Measurements from ENCODE around the gene MFSD11. TPM values are rescaled to one million over a fixed set of nuclear protein-coding genes. Genes with fewer than 3 reads are reported as not detected.
"Not testable (repeated sequence)": the region's sequence is repeated elsewhere in the genome, so short reads cannot be mapped to it uniquely, and the experiment has no call there.

MFSD11 gene
- total RNA-seq, 1 experiment from 2014 or later = 34.3 TPM

GRCh38 chr17:76697702-76698465 lies 40.0 kb upstream of the MFSD11 start:
- Histone ChIP-seq H3K27me3 (ENCODE audit: low read length) (no peaks in the 10 kb centered on the region), H3K9me3 (ENCODE audit: low read length) (no peaks in the 10 kb centered on the region), H3K36me3 (ENCODE audit: insufficient read depth, low read length) (no peaks in the 10 kb centered on the region), H3K4me1 (ENCODE audit: low read length) (peaks cover 4% of the 10 kb centered on the region; the same call in 1 of the 2 replicates), H3K9me2 (replicated peaks; ENCODE audit: insufficient read depth, low read length) (no peaks in the 10 kb centered on the region), H3K4me3 (ENCODE audit: low read length) (no peak overlapping the region), H3K4me2 (ENCODE audit: low read depth, low read length, poor library complexity, severe bottlenecking) (no peak overlapping the region), H4K20me1 (ENCODE audit: insufficient read depth, low read depth, low read length) (no peaks in the 10 kb centered on the region), H3K27ac (ENCODE audit: low read length) (no peak overlapping the region), H2AFZ (ENCODE audit: low read length) (no peak overlapping the region), H3K9ac (ENCODE audit: low read length) (no peak overlapping the region), H3K79me2 (ENCODE audit: low read length) (no peaks in the 10 kb centered on the region)
- DNase-seq = no peak

- not testable (repeated sequence) for H4K20me1 ChIP-seq (ENCODE audit: insufficient read depth, low read depth, low read length); H3K9me3 ChIP-seq (ENCODE audit: low read length); H3K4me3 ChIP-seq (ENCODE audit: low read length); H3K4me1 ChIP-seq (ENCODE audit: low read length); H2AFZ ChIP-seq (ENCODE audit: low read length); H3K4me2 ChIP-seq (ENCODE audit: low read depth, low read length, poor library complexity, severe bottlenecking); H3K36me3 ChIP-seq (ENCODE audit: insufficient read depth, low read length); H3K9ac ChIP-seq (ENCODE audit: low read length); H3K9me2 ChIP-seq (replicated peaks; ENCODE audit: insufficient read depth, low read length); H3K79me2 ChIP-seq (ENCODE audit: low read length); H3K27me3 ChIP-seq (ENCODE audit: low read length); H3K27ac ChIP-seq (ENCODE audit: low read length); DNase-seq
These were observed 39.4 kb upstream of the MFSD11 start for GRCh38 chr17:76698466-76698977.

DNA sequence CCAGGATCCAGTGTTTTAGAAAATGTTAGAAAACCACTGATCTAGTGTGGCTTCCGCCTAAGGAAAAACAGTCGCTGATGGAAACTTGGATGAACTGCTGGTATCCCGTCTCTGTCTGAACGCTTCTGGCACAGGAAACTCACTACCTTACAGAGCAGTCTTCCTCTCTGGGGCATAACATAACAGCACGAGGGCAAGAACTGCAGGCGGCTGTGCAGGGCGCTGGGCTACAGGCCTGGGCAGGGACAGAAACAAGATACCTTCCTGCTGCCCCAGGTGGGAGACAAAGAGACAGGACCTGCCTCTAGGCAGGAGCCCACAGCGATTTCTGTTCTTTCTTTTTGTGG lies 37.7 kb upstream of the MFSD11 start:
- Histone ChIP-seq H3K27ac (ENCODE audit: low read length) (no peak overlapping the region), H3K4me3 (ENCODE audit: low read length) (no peak overlapping the region), H3K9ac (ENCODE audit: low read length) (no peak overlapping the region), H3K4me2 (ENCODE audit: low read depth, low read length, poor library complexity, severe bottlenecking) (no peak overlapping the region), H3K79me2 (ENCODE audit: low read length) (no peaks in the 10 kb centered on the region), H3K27me3 (ENCODE audit: low read length) (no peaks in the 10 kb centered on the region), H3K4me1 (ENCODE audit: low read length) (peaks cover 4% of the 10 kb centered on the region; the same call in 1 of the 2 replicates), H3K36me3 (ENCODE audit: insufficient read depth, low read length) (no peaks in the 10 kb centered on the region), H2AFZ (ENCODE audit: low read length) (no peak overlapping the region), H3K9me3 (ENCODE audit: low read length) (no peaks in the 10 kb centered on the region), H4K20me1 (ENCODE audit: insufficient read depth, low read depth, low read length) (no peaks in the 10 kb centered on the region), H3K9me2 (replicated peaks; ENCODE audit: insufficient read depth, low read length) (no peaks in the 10 kb centered on the region)
- no peak for DNase-seq

DNA sequence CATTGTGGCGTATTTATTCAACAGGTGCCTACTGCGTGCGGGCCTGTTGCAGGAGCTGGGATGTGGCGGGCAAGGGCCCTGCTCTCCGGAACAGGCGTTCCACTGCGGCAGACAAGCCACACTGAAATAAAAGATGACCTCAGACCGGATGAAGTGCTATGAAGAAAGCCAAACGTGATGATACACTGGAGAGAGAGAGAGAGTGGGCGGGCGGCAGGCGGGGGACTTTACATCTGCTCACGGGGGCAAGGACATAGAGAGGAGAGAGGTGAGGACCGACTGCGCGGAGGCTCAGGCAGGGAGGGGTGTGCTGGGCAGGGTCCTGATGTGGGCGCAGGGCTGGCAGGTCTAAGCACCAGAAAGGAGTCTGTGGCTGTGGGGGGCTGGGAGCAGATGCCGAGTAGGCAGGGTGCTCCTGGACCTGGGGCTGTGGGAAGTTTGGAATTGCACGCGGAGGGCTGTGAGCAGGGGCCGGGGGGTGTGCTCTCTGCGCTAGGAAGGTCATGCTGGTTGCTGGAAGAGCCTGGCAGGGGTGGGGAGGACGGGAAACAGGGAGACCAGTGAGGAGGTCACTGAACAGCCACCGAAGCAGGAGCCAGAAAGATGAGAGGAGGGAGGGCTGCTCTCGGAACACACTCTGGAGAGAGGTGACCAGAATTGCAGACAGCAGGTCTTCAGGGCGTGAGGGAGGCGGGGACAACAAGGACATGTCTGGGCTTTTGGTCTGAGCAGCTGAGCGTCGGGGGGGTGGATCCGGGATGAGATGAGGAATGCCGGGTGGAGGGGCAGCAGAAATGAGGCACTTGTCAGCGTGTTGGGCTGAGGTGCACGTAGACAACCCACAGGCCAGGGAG lies 37.1 kb upstream of the MFSD11 start:
- no peak for DNase-seq
- Histone ChIP-seq H3K9me2 (replicated peaks; ENCODE audit: insufficient read depth, low read length) (no peaks in the 10 kb centered on the region), H3K79me2 (ENCODE audit: low read length) (no peaks in the 10 kb centered on the region), H3K4me3 (ENCODE audit: low read length) (no peak overlapping the region), H3K27ac (ENCODE audit: low read length) (no peak overlapping the region), H3K36me3 (ENCODE audit: insufficient read depth, low read length) (no peaks in the 10 kb centered on the region), H3K4me1 (ENCODE audit: low read length) (peaks cover 4% of the 10 kb centered on the region; the same call in 1 of the 2 replicates), H2AFZ (ENCODE audit: low read length) (no peak overlapping the region), H3K9me3 (ENCODE audit: low read length) (no peaks in the 10 kb centered on the region), H4K20me1 (ENCODE audit: insufficient read depth, low read depth, low read length) (no peaks in the 10 kb centered on the region), H3K9ac (ENCODE audit: low read length) (no peak overlapping the region), H3K27me3 (ENCODE audit: low read length) (no peaks in the 10 kb centered on the region), H3K4me2 (ENCODE audit: low read depth, low read length, poor library complexity, severe bottlenecking) (no peak overlapping the region)

GRCh38 chr17:76701471-76701967 lies 36.4 kb upstream of the MFSD11 start:
- no peak for DNase-seq

GRCh38 chr17:76702076-76702475 lies 35.8 kb upstream of the MFSD11 start:
- H3K27me3 ChIP-seq (ENCODE audit: low read length) = no peaks in the 10 kb centered on the region
- H3K79me2 ChIP-seq (ENCODE audit: low read length) = no peaks in the 10 kb centered on the region
- no peak overlapping the region for H3K9ac ChIP-seq (ENCODE audit: low read length)
- H3K27ac ChIP-seq (ENCODE audit: low read length) = no peak overlapping the region
- H2AFZ ChIP-seq (ENCODE audit: low read length) = no peak overlapping the region
- H3K4me1 ChIP-seq (ENCODE audit: low read length) = peaks cover 4% of the 10 kb centered on the region; the same call in 1 of the 2 replicates
- H4K20me1 ChIP-seq (ENCODE audit: insufficient read depth, low read depth, low read length) = no peaks in the 10 kb centered on the region
- H3K36me3 ChIP-seq (ENCODE audit: insufficient read depth, low read length) = no peaks in the 10 kb centered on the region
- no peak for DNase-seq
- H3K4me2 ChIP-seq (ENCODE audit: low read depth, low read length, poor library complexity, severe bottlenecking) = no peak overlapping the region
- H3K9me2 ChIP-seq (replicated peaks; ENCODE audit: insufficient read depth, low read length) = no peaks in the 10 kb centered on the region
- H3K4me3 ChIP-seq (ENCODE audit: low read length) = no peak overlapping the region
- H3K9me3 ChIP-seq (ENCODE audit: low read length) = no peaks in the 10 kb centered on the region

More at GRCh38 chr17:76701471-76701967, 36.4 kb upstream of the MFSD11 start:
- H2AFZ ChIP-seq (ENCODE audit: low read length) = no peak overlapping the region
- H3K36me3 ChIP-seq (ENCODE audit: insufficient read depth, low read length) = no peaks in the 10 kb centered on the region
- H3K4me1 ChIP-seq (ENCODE audit: low read length) = peaks cover 4% of the 10 kb centered on the region; the same call in 1 of the 2 replicates
- H3K79me2 ChIP-seq (ENCODE audit: low read length) = no peaks in the 10 kb centered on the region
- no peak overlapping the region for H3K4me2 ChIP-seq (ENCODE audit: low read depth, low read length, poor library complexity, severe bottlenecking)
- no peak overlapping the region for H3K4me3 ChIP-seq (ENCODE audit: low read length)
- H3K27me3 ChIP-seq (ENCODE audit: low read length) = no peaks in the 10 kb centered on the region
- no peaks in the 10 kb centered on the region for H3K9me3 ChIP-seq (ENCODE audit: low read length)
- no peak overlapping the region for H3K9ac ChIP-seq (ENCODE audit: low read length)
- no peak overlapping the region for H3K27ac ChIP-seq (ENCODE audit: low read length)
- no peaks in the 10 kb centered on the region for H4K20me1 ChIP-seq (ENCODE audit: insufficient read depth, low read depth, low read length)
- no peaks in the 10 kb centered on the region for H3K9me2 ChIP-seq (replicated peaks; ENCODE audit: insufficient read depth, low read length)

- Histone ChIP-seq H3K27ac (ENCODE audit: low read length) (no peak overlapping the region), H3K9me2 (replicated peaks; ENCODE audit: insufficient read depth, low read length) (no peaks in the 10 kb centered on the region), H3K79me2 (ENCODE audit: low read length) (no peaks in the 10 kb centered on the region), H4K20me1 (ENCODE audit: insufficient read depth, low read depth, low read length) (no peaks in the 10 kb centered on the region), H3K4me3 (ENCODE audit: low read length) (no peak overlapping the region), H3K9me3 (ENCODE audit: low read length) (no peaks in the 10 kb centered on the region), H3K4me2 (ENCODE audit: low read depth, low read length, poor library complexity, severe bottlenecking) (no peak overlapping the region), H3K9ac (ENCODE audit: low read length) (no peak overlapping the region), H3K27me3 (ENCODE audit: low read length) (no peaks in the 10 kb centered on the region), H3K36me3 (ENCODE audit: insufficient read depth, low read length) (no peaks in the 10 kb centered on the region), H2AFZ (ENCODE audit: low read length) (no peak overlapping the region), H3K4me1 (ENCODE audit: low read length) (no peaks in the 10 kb centered on the region)
- no peak for DNase-seq
These were observed 34.8 kb upstream of the MFSD11 start for GRCh38 chr17:76702941-76703637.
